ELR (cell line): Measurements from ENCODE around the gene ANKRD28.
"Not testable (repeated sequence)": the region's sequence is repeated elsewhere in the genome, so short reads cannot be mapped to it uniquely, and the experiment has no call there.

Source experiments
- DNase-seq: peaks from one replicate; pipeline ENCODE4 v3.0.0-alpha.2; 2015; ENCODE audit warnings: low read depth

ANKRD28 gene

GRCh38 chr3:15803921-15804320, 6.1 kb upstream of the ANKRD28 start:
- no peak for DNase-seq

- DNase-seq: no peak
These were observed 3.5 kb upstream of the ANKRD28 start for GRCh38 chr3:15801298-15801697.

GRCh38 chr3:15800780-15801179, 3.0 kb upstream of the ANKRD28 start:
- no peak for DNase-seq

- DNase-seq: no peak
These were observed 2.5 kb upstream of the ANKRD28 start for GRCh38 chr3:15800327-15800726.

- DNase-seq: no peak
These were observed 910 bp upstream of the ANKRD28 start for GRCh38 chr3:15798533-15799245.

- peak; percentile 88 for DNase-seq
These were observed 773 bp downstream of the ANKRD28 start for GRCh38 chr3:15796771-15797641.

- no peak for DNase-seq
These were observed 1.4 kb downstream of the ANKRD28 start for GRCh38 chr3:15796331-15796730.

GRCh38 chr3:15795651-15796308, 2.0 kb downstream of the ANKRD28 start:
- DNase-seq: peak; percentile 67

- peak; percentile 44 for DNase-seq
These were observed 2.7 kb downstream of the ANKRD28 start for GRCh38 chr3:15794842-15795650.

- peak; percentile 73 for DNase-seq
These were observed 3.4 kb downstream of the ANKRD28 start for GRCh38 chr3:15794303-15794771.

GRCh38 chr3:15791525-15791924, 6.3 kb downstream of the ANKRD28 start:
- no peak for DNase-seq

GRCh38 chr3:15787941-15788340, 9.8 kb downstream of the ANKRD28 start:
- DNase-seq: no peak

- DNase-seq: no peak
These were observed 10.3 kb downstream of the ANKRD28 start for GRCh38 chr3:15787526-15787925.

- DNase-seq: peak; percentile 69
These were observed 14.3 kb downstream of the ANKRD28 start for GRCh38 chr3:15783361-15783969.

- no peak for DNase-seq
These were observed 15.3 kb downstream of the ANKRD28 start for GRCh38 chr3:15782429-15782828.

- DNase-seq: no peak
These were observed 16.0 kb downstream of the ANKRD28 start for GRCh38 chr3:15781637-15782402.

GRCh38 chr3:15781131-15781530, 16.6 kb downstream of the ANKRD28 start:
- peak; percentile 30 for DNase-seq

- DNase-seq: no peak
These were observed 18.7 kb downstream of the ANKRD28 start for GRCh38 chr3:15779111-15779510.

GRCh38 chr3:15778332-15778858, 19.4 kb downstream of the ANKRD28 start:
- no peak for DNase-seq

- not testable (repeated sequence) for DNase-seq
These were observed 22.7 kb downstream of the ANKRD28 start for GRCh38 chr3:15774931-15775560.
